GM23338 (cell line): Measurements from ENCODE around the gene TMEM150C. TPM values are rescaled to one million over a fixed set of nuclear protein-coding genes. Genes with fewer than 3 reads are reported as not detected.

ENCODE experiments used
- ATAC-seq: fragments of 200-7000 bp; cut with Tn5 transposase; 3 replicates; pipeline ENCODE4 v1.9.1; 2020
- DNase-seq: peaks from one replicate; pipeline ENCODE4 v3.0.0-alpha.2; 2015; ENCODE audit warnings: low spot score
- H2AFZ ChIP-seq: fragments of 200-600 bp; sonication (generic); 2 replicates; pipeline ENCODE4 v1.8.0; 2016; ENCODE audit warnings: antibody characterized with exemption, mild to moderate bottlenecking, moderate library complexity
- H3F3A ChIP-seq: fragments of 200-600 bp; sonication (generic); replicated peaks from 2 replicates; pipeline ENCODE4 v1.8.0; 2017; ENCODE audit warnings: antibody characterized with exemption, mixed run types, low read depth
- H3K27ac ChIP-seq: fragments of 200-600 bp; sonication (generic); 2 replicates; pipeline ENCODE4 v1.6.1; 2016; ENCODE audit warnings: low read depth
- H3K27me3 ChIP-seq: fragments of 200-600 bp; sonication (generic); 2 replicates; pipeline ENCODE4 v1.8.0; 2016; ENCODE audit warnings: mild to moderate bottlenecking, mixed run types, moderate library complexity; ENCODE audit not compliant: insufficient read depth
- H3K36me3 ChIP-seq: fragments of 200-600 bp; sonication (generic); 2 replicates; pipeline ENCODE4 v1.8.0; 2016; ENCODE audit warnings: mild to moderate bottlenecking; ENCODE audit not compliant: insufficient read depth
- H3K4me1 ChIP-seq: fragments of 200-600 bp; sonication (generic); 2 replicates; pipeline ENCODE4 v1.8.0; 2016; ENCODE audit warnings: mild to moderate bottlenecking, moderate library complexity; ENCODE audit not compliant: insufficient read depth
- H3K4me2 ChIP-seq: fragments of 200-600 bp; sonication (generic); 2 replicates; pipeline ENCODE4 v1.7.1; 2017; ENCODE audit warnings: mixed run types
- H3K4me3 ChIP-seq: fragments of 200-600 bp; sonication (generic); 2 replicates; pipeline ENCODE4 v1.6.1; 2016; ENCODE audit warnings: mixed run types
- H3K79me2 ChIP-seq: fragments of 200-600 bp; sonication (generic); replicated peaks from 2 replicates; pipeline ENCODE4 v1.8.0; 2017; ENCODE audit warnings: mild to moderate bottlenecking; ENCODE audit not compliant: insufficient read depth
- H3K9me2 ChIP-seq: fragments of 200-600 bp; sonication (generic); 2 replicates; pipeline ENCODE4 v1.8.0; 2017; ENCODE audit not compliant: insufficient read depth
- H4K20me1 ChIP-seq: fragments of 200-600 bp; sonication (generic); replicated peaks from 2 replicates; pipeline ENCODE4 v1.8.0; 2017; ENCODE audit warnings: mild to moderate bottlenecking; ENCODE audit not compliant: insufficient read depth
- H3K27ac Mint-ChIP-seq: 2 replicates; pipeline ENCODE4 v1.8.0; 2020; ENCODE audit warnings: inconsistent platforms, mild to moderate bottlenecking, moderate library complexity, mixed read lengths
- H3K27me3 Mint-ChIP-seq: 3 replicates; pipeline ENCODE4 v1.8.0; 2022; ENCODE audit warnings: low read depth, mild to moderate bottlenecking, moderate library complexity, mixed read lengths, inconsistent platforms; ENCODE audit not compliant: insufficient read depth, poor library complexity
- H3K36me3 Mint-ChIP-seq: 3 replicates; pipeline ENCODE4 v1.8.0; 2021; ENCODE audit warnings: low read depth, mild to moderate bottlenecking, inconsistent platforms, moderate library complexity, mixed read lengths
- H3K4me1 Mint-ChIP-seq: 3 replicates; pipeline ENCODE4 v1.8.0; 2020; ENCODE audit warnings: mild to moderate bottlenecking, inconsistent platforms, mixed read lengths
- H3K4me3 Mint-ChIP-seq: 3 replicates; pipeline ENCODE4 v1.8.0; 2021; ENCODE audit warnings: moderate library complexity, mild to moderate bottlenecking, inconsistent platforms, mixed read lengths
- H3K9me3 Mint-ChIP-seq: 3 replicates; pipeline ENCODE4 v1.8.0; 2020; ENCODE audit warnings: moderate library complexity, mild to moderate bottlenecking, inconsistent platforms, mixed read lengths
- CREB1 ChIP-seq: fragments of 250-450 bp; sonication (Bioruptor Pico); IDR thresholded peaks from 2 replicates; pipeline ENCODE4 v1.5.0; 2020; ENCODE audit warnings: low read depth, mild to moderate bottlenecking, moderate library complexity
- EZH2 ChIP-seq: fragments of 200-600 bp; sonication (generic); IDR thresholded peaks from one replicate; pipeline ENCODE4 v1.8.0; 2017; ENCODE audit warnings: antibody characterized with exemption, mild to moderate bottlenecking, low read depth; ENCODE audit not compliant: unreplicated experiment
- JUNB ChIP-seq: IDR thresholded peaks from one replicate; pipeline ENCODE4 v1.6.1; 2016; ENCODE audit warnings: antibody characterized with exemption; ENCODE audit not compliant: unreplicated experiment
- NANOG ChIP-seq: IDR thresholded peaks from 2 replicates; pipeline ENCODE4 v1.6.1; 2016; ENCODE audit warnings: antibody characterized with exemption, borderline replicate concordance
- POLR2AphosphoS5 ChIP-seq: IDR thresholded peaks from 2 replicates; pipeline ENCODE4 v1.6.1; 2016; ENCODE audit warnings: antibody characterized with exemption, low read depth
- STAT1 ChIP-seq: IDR thresholded peaks from one replicate; pipeline ENCODE4 v1.6.1; 2016; ENCODE audit warnings: antibody characterized with exemption; ENCODE audit not compliant: unreplicated experiment
- ZNF114 ChIP-seq: fragments of 250-450 bp; sonication (Bioruptor Pico); IDR thresholded peaks from 2 replicates; pipeline ENCODE4 v1.5.0; 2020; ENCODE audit warnings: mild to moderate bottlenecking, moderate library complexity
- ZNF331 ChIP-seq: fragments of 250-450 bp; sonication (Bioruptor Pico); IDR thresholded peaks from 2 replicates; pipeline ENCODE4 v1.5.0; 2020; ENCODE audit warnings: low read depth, mild to moderate bottlenecking, moderate library complexity
- ZNF462 ChIP-seq: fragments of 250-450 bp; sonication (Bioruptor Pico); IDR thresholded peaks from 2 replicates; pipeline ENCODE4 v1.5.0; 2020; ENCODE audit warnings: mild to moderate bottlenecking, moderate library complexity
- polyA plus RNA-seq: library from polyadenylated mRNA; unstranded; fragments of >200 nt; fragmentation: Nextera tagmentation; extraction: Ambion mirVana; gene quantifications from 2 replicates; pipeline ENCODE4 v1.2.1, GENCODE V29; 2016
- total RNA-seq: library from RNA; depleted of rRNA; stranded (reverse); fragments of >200 nt; shearing (Covaris generic); gene quantifications from 2 replicates; pipeline ENCODE4 v1.2.3, GENCODE V29; 2014
- TF ChIP-seq, protein P1 (sequence below): IDR thresholded peaks from one replicate; pipeline ENCODE4 v1.6.1; 2018; ENCODE audit warnings: antibody characterized with exemption; ENCODE audit not compliant: unreplicated experiment
- TF ChIP-seq, protein P2 (sequence below): IDR thresholded peaks from 2 replicates; pipeline ENCODE4 v1.6.1; 2016; ENCODE audit warnings: antibody characterized with exemption
- TF ChIP-seq, protein P3 (sequence below), 2 experiments: fragments of 200-600 bp in 1 of 2; sonication (generic) in 1 of 2; conservative IDR thresholded peaks; 2 replicates each; pipeline versions ENCODE4 v1.5.1 to v1.6.1; 2016 to 2017; ENCODE audit warnings: antibody characterized with exemption in 2 of 2, low read depth in 2 of 2, mild to moderate bottlenecking in 2 of 2, moderate library complexity in 1 of 2

TMEM150C gene
- total and polyA plus RNA-seq, 2 experiments from 2014 or later: 1.7 to 4.0 TPM

- TF ChIP-seq, protein P1, sequence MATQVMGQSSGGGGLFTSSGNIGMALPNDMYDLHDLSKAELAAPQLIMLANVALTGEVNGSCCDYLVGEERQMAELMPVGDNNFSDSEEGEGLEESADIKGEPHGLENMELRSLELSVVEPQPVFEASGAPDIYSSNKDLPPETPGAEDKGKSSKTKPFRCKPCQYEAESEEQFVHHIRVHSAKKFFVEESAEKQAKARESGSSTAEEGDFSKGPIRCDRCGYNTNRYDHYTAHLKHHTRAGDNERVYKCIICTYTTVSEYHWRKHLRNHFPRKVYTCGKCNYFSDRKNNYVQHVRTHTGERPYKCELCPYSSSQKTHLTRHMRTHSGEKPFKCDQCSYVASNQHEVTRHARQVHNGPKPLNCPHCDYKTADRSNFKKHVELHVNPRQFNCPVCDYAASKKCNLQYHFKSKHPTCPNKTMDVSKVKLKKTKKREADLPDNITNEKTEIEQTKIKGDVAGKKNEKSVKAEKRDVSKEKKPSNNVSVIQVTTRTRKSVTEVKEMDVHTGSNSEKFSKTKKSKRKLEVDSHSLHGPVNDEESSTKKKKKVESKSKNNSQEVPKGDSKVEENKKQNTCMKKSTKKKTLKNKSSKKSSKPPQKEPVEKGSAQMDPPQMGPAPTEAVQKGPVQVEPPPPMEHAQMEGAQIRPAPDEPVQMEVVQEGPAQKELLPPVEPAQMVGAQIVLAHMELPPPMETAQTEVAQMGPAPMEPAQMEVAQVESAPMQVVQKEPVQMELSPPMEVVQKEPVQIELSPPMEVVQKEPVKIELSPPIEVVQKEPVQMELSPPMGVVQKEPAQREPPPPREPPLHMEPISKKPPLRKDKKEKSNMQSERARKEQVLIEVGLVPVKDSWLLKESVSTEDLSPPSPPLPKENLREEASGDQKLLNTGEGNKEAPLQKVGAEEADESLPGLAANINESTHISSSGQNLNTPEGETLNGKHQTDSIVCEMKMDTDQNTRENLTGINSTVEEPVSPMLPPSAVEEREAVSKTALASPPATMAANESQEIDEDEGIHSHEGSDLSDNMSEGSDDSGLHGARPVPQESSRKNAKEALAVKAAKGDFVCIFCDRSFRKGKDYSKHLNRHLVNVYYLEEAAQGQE: no peak
Observed at GRCh38 chr4:82519072-82519471, 42.7 kb downstream of the TMEM150C start (continued).

DNA sequence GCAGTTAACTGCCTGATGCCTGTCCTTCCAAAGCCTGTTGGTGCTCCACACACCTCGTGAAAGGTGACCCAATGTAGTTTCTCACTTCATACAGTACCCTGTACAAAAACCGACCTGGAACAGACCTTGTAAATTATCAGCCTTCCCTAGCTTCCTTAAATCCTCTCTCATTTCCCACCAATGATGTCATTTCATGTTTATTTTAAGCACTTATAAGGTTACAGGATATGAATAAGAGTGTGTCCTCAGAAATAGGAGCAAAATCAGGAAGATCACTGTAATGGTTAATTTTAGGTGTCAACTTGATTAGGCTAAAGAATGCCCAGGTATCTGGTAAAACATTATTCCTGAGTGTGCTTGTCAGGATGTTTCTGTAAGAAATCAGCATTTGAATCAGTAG, 44.7 kb downstream of the TMEM150C start:
- ATAC-seq: no peak
- H3K9me2 ChIP-seq: no peaks in the 10 kb centered on the region
- H4K20me1 ChIP-seq: no peaks in the 10 kb centered on the region
- H3K27me3 ChIP-seq: no peaks in the 10 kb centered on the region
- no peak overlapping the region; the same call in 1 of the 2 replicates for H2AFZ ChIP-seq
- TF ChIP-seq NANOG (no peak), ZNF462 (CRISPR knock-in tag) (no peak), CREB1 (CRISPR knock-in tag) (no peak), JUNB (no peak), ZNF331 (CRISPR knock-in tag) (no peak), POLR2AphosphoS5 (no peak), EZH2 (no peak), ZNF114 (CRISPR knock-in tag) (no peak), STAT1 (no peak)
- TF ChIP-seq, protein P2, sequence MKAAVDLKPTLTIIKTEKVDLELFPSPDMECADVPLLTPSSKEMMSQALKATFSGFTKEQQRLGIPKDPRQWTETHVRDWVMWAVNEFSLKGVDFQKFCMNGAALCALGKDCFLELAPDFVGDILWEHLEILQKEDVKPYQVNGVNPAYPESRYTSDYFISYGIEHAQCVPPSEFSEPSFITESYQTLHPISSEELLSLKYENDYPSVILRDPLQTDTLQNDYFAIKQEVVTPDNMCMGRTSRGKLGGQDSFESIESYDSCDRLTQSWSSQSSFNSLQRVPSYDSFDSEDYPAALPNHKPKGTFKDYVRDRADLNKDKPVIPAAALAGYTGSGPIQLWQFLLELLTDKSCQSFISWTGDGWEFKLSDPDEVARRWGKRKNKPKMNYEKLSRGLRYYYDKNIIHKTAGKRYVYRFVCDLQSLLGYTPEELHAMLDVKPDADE: no peak
- TF ChIP-seq, protein P3, sequence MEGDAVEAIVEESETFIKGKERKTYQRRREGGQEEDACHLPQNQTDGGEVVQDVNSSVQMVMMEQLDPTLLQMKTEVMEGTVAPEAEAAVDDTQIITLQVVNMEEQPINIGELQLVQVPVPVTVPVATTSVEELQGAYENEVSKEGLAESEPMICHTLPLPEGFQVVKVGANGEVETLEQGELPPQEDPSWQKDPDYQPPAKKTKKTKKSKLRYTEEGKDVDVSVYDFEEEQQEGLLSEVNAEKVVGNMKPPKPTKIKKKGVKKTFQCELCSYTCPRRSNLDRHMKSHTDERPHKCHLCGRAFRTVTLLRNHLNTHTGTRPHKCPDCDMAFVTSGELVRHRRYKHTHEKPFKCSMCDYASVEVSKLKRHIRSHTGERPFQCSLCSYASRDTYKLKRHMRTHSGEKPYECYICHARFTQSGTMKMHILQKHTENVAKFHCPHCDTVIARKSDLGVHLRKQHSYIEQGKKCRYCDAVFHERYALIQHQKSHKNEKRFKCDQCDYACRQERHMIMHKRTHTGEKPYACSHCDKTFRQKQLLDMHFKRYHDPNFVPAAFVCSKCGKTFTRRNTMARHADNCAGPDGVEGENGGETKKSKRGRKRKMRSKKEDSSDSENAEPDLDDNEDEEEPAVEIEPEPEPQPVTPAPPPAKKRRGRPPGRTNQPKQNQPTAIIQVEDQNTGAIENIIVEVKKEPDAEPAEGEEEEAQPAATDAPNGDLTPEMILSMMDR (conservative IDR thresholded peaks at IDR 0.05; ENCODE audit: low read depth in 2 of 2): no peak
- no peaks in the 10 kb centered on the region for H3F3A ChIP-seq
- 0 out of 2 replicates have a peak overlapping the region, but pooled peaks have one; percentile 1 for H3K4me2 ChIP-seq
- H3K27ac ChIP-seq: no peak overlapping the region
- Mint-ChIP-seq H3K27me3 (no peaks in the 10 kb centered on the region), H3K9me3 (no peaks in the 10 kb centered on the region), H3K4me3 (no peak overlapping the region), H3K4me1 (peaks cover 12% of the 10 kb centered on the region), H3K27ac (no peak overlapping the region), H3K36me3 (no peaks in the 10 kb centered on the region; the same call in 2 of the 3 replicates)
- no peaks in the 10 kb centered on the region for H3K36me3 ChIP-seq
- no peaks in the 10 kb centered on the region for H3K79me2 ChIP-seq
- no peak for DNase-seq
- H3K4me1 ChIP-seq: 0 out of 2 replicates have a peak, but pooled peaks cover 7% of the 10 kb centered on the region
- no peak overlapping the region for H3K4me3 ChIP-seq
